Measurements from ENCODE around the gene SCYGR2. TPM values are rescaled to one million over a fixed set of nuclear protein-coding genes. Genes with fewer than 3 reads are reported as not detected.

The SCYGR2 gene
- total RNA-seq, 2 donors from 2014 or later = not detected

GRCh38 chr2:227632827-227633226 lies 34.1 kb downstream of the SCYGR2 start:
- no peak overlapping the region for H3K27ac Mint-ChIP-seq

GRCh38 chr2:227634201-227634600 lies 35.5 kb downstream of the SCYGR2 start:
- no peaks in the 10 kb centered on the region for H3K36me3 Mint-ChIP-seq (ENCODE audit: low read depth)
- no peak overlapping the region for H3K27ac ChIP-seq (ENCODE audit: low read depth, low read length)
- 93 to 95% methylated on average over 3 of the region's 3 CpGs for WGBS, 2 experiments (ENCODE audit: insufficient coverage in 1 of 2, insufficient read length in 1 of 2)
- H3K4me1 ChIP-seq (ENCODE audit: control insufficient read depth, insufficient read depth, low read length) = no peaks in the 10 kb centered on the region
- H3K4me3 ChIP-seq (ENCODE audit: low read length) = no peak overlapping the region
- TF ChIP-seq CTCF (conservative IDR thresholded peaks at IDR 0.05) = no peak
- H3K9me3 ChIP-seq (ENCODE audit: control insufficient read depth, low read length) = no peaks in the 10 kb centered on the region
- DNase-seq = no peak
- H3K4me3 Mint-ChIP-seq = no peak overlapping the region
- no peaks in the 10 kb centered on the region for H3K27me3 Mint-ChIP-seq (ENCODE audit: insufficient read depth)
- H3K9me3 Mint-ChIP-seq = no peaks in the 10 kb centered on the region
- no peaks in the 10 kb centered on the region for H3K36me3 ChIP-seq (ENCODE audit: control insufficient read depth, insufficient read depth, low read length)
- no peaks in the 10 kb centered on the region for H3K27me3 ChIP-seq (ENCODE audit: control insufficient read depth, insufficient read depth, low read length, poor library complexity, severe bottlenecking)
- no peak overlapping the region for H3K27ac Mint-ChIP-seq
- no peaks in the 10 kb centered on the region for H3K4me1 Mint-ChIP-seq
- H3K9ac ChIP-seq (ENCODE audit: extremely low read depth, low read length, poor library complexity, severe bottlenecking) = no peak overlapping the region

More at GRCh38 chr2:227632827-227633226, 34.1 kb downstream of the SCYGR2 start:
- Mint-ChIP-seq H3K4me1 (no peaks in the 10 kb centered on the region), H3K9me3 (no peaks in the 10 kb centered on the region), H3K4me3 (no peak overlapping the region), H3K36me3 (ENCODE audit: low read depth) (no peaks in the 10 kb centered on the region), H3K27me3 (ENCODE audit: insufficient read depth) (no peaks in the 10 kb centered on the region)
- 89 to 94% methylated on average over 5 of the region's 6 CpGs for WGBS, 2 experiments (ENCODE audit: insufficient coverage in 1 of 2, insufficient read length in 1 of 2)
- no peak overlapping the region for H3K9ac ChIP-seq (ENCODE audit: extremely low read depth, low read length, poor library complexity, severe bottlenecking)
- H3K4me3 ChIP-seq (ENCODE audit: low read length) = no peak overlapping the region
- no peaks in the 10 kb centered on the region for H3K36me3 ChIP-seq (ENCODE audit: control insufficient read depth, insufficient read depth, low read length)
- no peaks in the 10 kb centered on the region for H3K9me3 ChIP-seq (ENCODE audit: control insufficient read depth, low read length)
- DNase-seq = no peak
- H3K27ac ChIP-seq (ENCODE audit: low read depth, low read length) = no peak overlapping the region
- no peaks in the 10 kb centered on the region for H3K4me1 ChIP-seq (ENCODE audit: control insufficient read depth, insufficient read depth, low read length)
- H3K27me3 ChIP-seq (ENCODE audit: control insufficient read depth, insufficient read depth, low read length, poor library complexity, severe bottlenecking) = no peaks in the 10 kb centered on the region
- TF ChIP-seq CTCF (conservative IDR thresholded peaks at IDR 0.05) = no peak

- peaks cover 12% of the 10 kb centered on the region for H3K4me1 Mint-ChIP-seq
- DNase-seq = no peak
- H3K9ac ChIP-seq (ENCODE audit: extremely low read depth, low read length, poor library complexity, severe bottlenecking) = no peak overlapping the region
- H3K27ac Mint-ChIP-seq = peak overlapping the region; percentile 8
- H3K27me3 ChIP-seq (ENCODE audit: control insufficient read depth, insufficient read depth, low read length, poor library complexity, severe bottlenecking) = no peaks in the 10 kb centered on the region
- H3K4me3 Mint-ChIP-seq = no peak overlapping the region
- H3K9me3 Mint-ChIP-seq = no peaks in the 10 kb centered on the region
- H3K36me3 Mint-ChIP-seq (ENCODE audit: low read depth) = no peaks in the 10 kb centered on the region
- H3K27me3 Mint-ChIP-seq (ENCODE audit: insufficient read depth) = no peaks in the 10 kb centered on the region
- H3K4me1 ChIP-seq (ENCODE audit: control insufficient read depth, insufficient read depth, low read length) = peaks cover 3% of the 10 kb centered on the region
- no peak overlapping the region for H3K27ac ChIP-seq (ENCODE audit: low read depth, low read length)
- no peak overlapping the region for H3K4me3 ChIP-seq (ENCODE audit: low read length)
- H3K9me3 ChIP-seq (ENCODE audit: control insufficient read depth, low read length) = no peaks in the 10 kb centered on the region
- H3K36me3 ChIP-seq (ENCODE audit: control insufficient read depth, insufficient read depth, low read length) = no peaks in the 10 kb centered on the region
- WGBS, 2 experiments (ENCODE audit: insufficient coverage in 1 of 2, insufficient read length in 1 of 2) = 53% methylated on average over 2 of the region's 2 CpGs; no CpG with 5 or more reads in 1 of the 2 experiments
- no peak for TF ChIP-seq CTCF (conservative IDR thresholded peaks at IDR 0.05)
Measured at GRCh38 chr2:227642656-227643055, 44.0 kb downstream of the SCYGR2 start.

Data from endodermal cell (in vitro differentiated cells).